SK-N-SH treated with all-trans-retinoic acid at 6 μM for 48 hours (cell line): ENCODE measurements around the gene LAMA3.

Experiments used
- ATAC-seq: fragments of 200-7000 bp; cut with Tn5 transposase; 3 replicates; pipeline ENCODE4 v1.9.1; 2020; ENCODE audit warnings: mild to moderate bottlenecking, moderate library complexity
- ARNTL ChIP-seq: fragments of 450-650 bp; formaldehyde crosslinking; IDR thresholded peaks from 2 replicates; pipeline ENCODE4 v1.5.0; 2020; ENCODE audit warnings: low read depth, mild to moderate bottlenecking, moderate library complexity, borderline replicate concordance
- BACH2 ChIP-seq: fragments of 250-450 bp; sonication (Bioruptor Pico); IDR thresholded peaks from 2 replicates; pipeline ENCODE4 v1.9.0; 2021; ENCODE audit warnings: mild to moderate bottlenecking, borderline replicate concordance
- CREB5 ChIP-seq: fragments of 250-450 bp; sonication (Bioruptor Pico); IDR thresholded peaks from 2 replicates; pipeline ENCODE4 v1.5.1; 2020; ENCODE audit warnings: low read depth, mild to moderate bottlenecking, moderate library complexity
- CSDC2 ChIP-seq: fragments of 250-450 bp; sonication (Bioruptor Pico); IDR thresholded peaks from 2 replicates; pipeline ENCODE4 v1.5.0; 2020; ENCODE audit warnings: mild to moderate bottlenecking, moderate library complexity
- CSRNP3 ChIP-seq: fragments of 250-450 bp; sonication (Bioruptor Pico); IDR thresholded peaks from 2 replicates; pipeline ENCODE4 v1.5.1; 2021; ENCODE audit warnings: mild to moderate bottlenecking, moderate library complexity
- ESRRG ChIP-seq: fragments of 250-450 bp; sonication (Bioruptor Pico); IDR thresholded peaks from 2 replicates; pipeline ENCODE4 v1.6.1; 2021; ENCODE audit warnings: mild to moderate bottlenecking
- GLIS3 ChIP-seq: fragments of 250-450 bp; sonication (Bioruptor Pico); IDR thresholded peaks from 2 replicates; pipeline ENCODE4 v1.5.0; 2020; ENCODE audit warnings: mild to moderate bottlenecking, moderate library complexity
- ISL1 ChIP-seq: fragments of 250-450 bp; sonication (Bioruptor Pico); IDR thresholded peaks from 2 replicates; pipeline ENCODE4 v2.1.2; 2022; ENCODE audit warnings: mild to moderate bottlenecking, moderate library complexity
- OSR1 ChIP-seq: fragments of 250-450 bp; sonication (Bioruptor Pico); IDR thresholded peaks from 2 replicates; pipeline ENCODE4 v1.8.0; 2022; ENCODE audit warnings: moderate library complexity, mild to moderate bottlenecking, inconsistent platforms
- POU6F1 ChIP-seq: fragments of 250-450 bp; sonication (Bioruptor Pico); IDR thresholded peaks from 2 replicates; pipeline ENCODE4 v1.8.0; 2021; ENCODE audit warnings: low read depth, mild to moderate bottlenecking, moderate library complexity, borderline replicate concordance
- PPARA ChIP-seq: fragments of 250-450 bp; sonication (Bioruptor Pico); IDR thresholded peaks from 2 replicates; pipeline ENCODE4 v1.5.0; 2020; ENCODE audit warnings: mild to moderate bottlenecking, borderline replicate concordance
- RARB ChIP-seq: fragments of 250-450 bp; sonication (Bioruptor Pico); IDR thresholded peaks from 2 replicates; pipeline ENCODE4 v1.8.0; 2021; ENCODE audit warnings: mild to moderate bottlenecking, moderate library complexity
- SNAI2 ChIP-seq: fragments of 250-450 bp; sonication (Bioruptor Pico); IDR thresholded peaks from 2 replicates; pipeline ENCODE4 v1.5.0; 2020; ENCODE audit warnings: mild to moderate bottlenecking, moderate library complexity
- TCF4 ChIP-seq: fragments of 250-450 bp; sonication (Bioruptor Pico); IDR thresholded peaks from 2 replicates; pipeline ENCODE4 v1.8.0; 2021; ENCODE audit warnings: mild to moderate bottlenecking, moderate library complexity, borderline replicate concordance
- TOX ChIP-seq: fragments of 250-450 bp; sonication (Bioruptor Pico); IDR thresholded peaks from 2 replicates; pipeline ENCODE4 v1.8.0; 2021; ENCODE audit warnings: mild to moderate bottlenecking, moderate library complexity, borderline replicate concordance
- TSHZ2 ChIP-seq: fragments of 250-450 bp; sonication (Bioruptor Pico); IDR thresholded peaks from 2 replicates; pipeline ENCODE4 v1.5.0; 2020; ENCODE audit warnings: mild to moderate bottlenecking, moderate library complexity
- ZC3H10 ChIP-seq: fragments of 250-450 bp; sonication (Bioruptor Pico); IDR thresholded peaks from 2 replicates; pipeline ENCODE4 v1.5.1; 2021; ENCODE audit warnings: mild to moderate bottlenecking, moderate library complexity
- ZFP3 ChIP-seq: fragments of 250-450 bp; sonication (Bioruptor Pico); IDR thresholded peaks from 2 replicates; pipeline ENCODE4 v1.5.0; 2020; ENCODE audit warnings: mild to moderate bottlenecking, moderate library complexity
- ZNF565 ChIP-seq: fragments of 450-650 bp; formaldehyde crosslinking; conservative IDR thresholded peaks from 2 replicates; pipeline ENCODE4 v1.5.0; 2020; ENCODE audit warnings: low read depth, mild to moderate bottlenecking, moderate library complexity

LAMA3 gene

GRCh38 chr18:23857164-23857552, 167.9 kb downstream of the LAMA3 start:
- ATAC-seq = no peak
- TF ChIP-seq ISL1 (no peak), ARNTL (no peak), ZFP3 (no peak), ZC3H10 (CRISPR knock-in tag) (no peak), BACH2 (no peak), ZNF565 (CRISPR knock-in tag) (no peak), PPARA (CRISPR knock-in tag) (no peak), ESRRG (CRISPR knock-in tag) (no peak), RARB (CRISPR knock-in tag) (no peak), TSHZ2 (CRISPR knock-in tag) (no peak), CREB5 (CRISPR knock-in tag) (no peak), TOX (no peak)

GRCh38 chr18:23857756-23858155, 168.5 kb downstream of the LAMA3 start:
- ATAC-seq = no peak
- TF ChIP-seq CSDC2 (CRISPR knock-in tag) (no peak), GLIS3 (CRISPR knock-in tag) (no peak), PPARA (CRISPR knock-in tag) (no peak)

GRCh38 chr18:23859466-23860336, 170.4 kb downstream of the LAMA3 start:
- no peak for TF ChIP-seq RARB (CRISPR knock-in tag)
- no peak for TF ChIP-seq TCF4 (CRISPR knock-in tag)
- TF ChIP-seq ZNF565 (CRISPR knock-in tag) = no peak
- TF ChIP-seq CREB5 (CRISPR knock-in tag) = no peak
- TF ChIP-seq ZC3H10 (CRISPR knock-in tag) = no peak
- TF ChIP-seq POU6F1 (CRISPR knock-in tag) = no peak
- TF ChIP-seq BACH2 = no peak
- no peak for TF ChIP-seq ARNTL
- no peak for TF ChIP-seq CSRNP3 (CRISPR knock-in tag)
- no peak for TF ChIP-seq ZFP3
- TF ChIP-seq OSR1 (CRISPR knock-in tag) = no peak
- no peak for TF ChIP-seq TSHZ2 (CRISPR knock-in tag)
- no peak for TF ChIP-seq SNAI2 (CRISPR knock-in tag)
- ATAC-seq = no peak
